HG03060 (cell line): ENCODE measurements around the gene KCTD17.

Source experiments
- ATAC-seq: cut with Tn5 transposase; IDR thresholded peaks from one replicate; pipeline ENCODE4 v1.9.1; 2021; ENCODE audit warnings: low read depth, moderate number of reproducible peaks; ENCODE audit not compliant: unreplicated experiment

Gene KCTD17

DNA sequence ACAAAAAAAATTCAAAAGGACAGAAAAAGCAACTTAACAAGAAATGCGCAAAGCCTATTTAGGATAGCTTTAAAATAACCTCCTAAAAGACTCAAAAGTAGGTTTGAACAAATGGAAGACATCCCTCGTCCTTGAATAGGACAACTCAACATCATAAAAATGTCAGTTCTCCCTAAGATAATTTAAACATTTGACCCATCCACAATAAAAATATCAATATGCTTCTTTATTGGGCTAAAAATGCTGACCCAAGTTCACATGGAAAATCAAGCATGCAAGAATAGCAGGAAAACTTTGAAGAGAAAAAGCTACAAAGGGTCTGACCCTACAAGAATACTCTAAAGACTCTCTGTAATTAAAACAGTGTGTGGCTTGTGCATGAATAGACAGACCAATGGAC, 12.1 kb upstream of the KCTD17 start:
- no peak for ATAC-seq

DNA sequence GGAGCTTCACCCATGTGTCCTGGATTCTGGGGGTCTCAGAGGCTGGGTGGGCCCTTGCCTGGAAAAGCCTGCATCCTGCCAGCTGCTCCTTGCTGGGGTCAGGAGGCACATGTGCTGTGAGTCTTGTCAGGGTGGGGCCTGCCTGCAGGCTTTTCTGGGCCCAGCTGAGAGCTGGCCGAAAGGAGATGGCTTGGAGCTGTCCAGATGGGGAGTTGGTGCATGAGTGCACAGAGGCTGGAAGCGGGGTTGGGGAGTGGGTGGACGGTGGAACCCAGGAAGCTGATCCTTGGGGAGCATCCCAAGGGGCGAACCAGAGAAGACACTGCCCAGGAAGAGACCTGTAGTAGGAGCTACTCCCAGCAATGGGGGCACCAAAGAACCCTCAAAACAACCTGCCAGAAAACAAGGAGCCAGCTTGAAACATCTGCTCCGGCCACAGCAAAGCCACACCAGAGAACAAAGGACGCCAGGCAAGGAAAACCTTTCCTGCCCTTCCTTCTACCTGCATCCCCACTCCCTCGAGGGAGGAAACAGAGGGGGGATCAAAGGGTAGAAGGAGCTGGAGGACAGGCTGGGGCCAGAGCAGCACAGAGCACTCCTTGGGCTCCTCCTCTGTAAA, 8.2 kb upstream of the KCTD17 start:
- no peak for ATAC-seq

DNA sequence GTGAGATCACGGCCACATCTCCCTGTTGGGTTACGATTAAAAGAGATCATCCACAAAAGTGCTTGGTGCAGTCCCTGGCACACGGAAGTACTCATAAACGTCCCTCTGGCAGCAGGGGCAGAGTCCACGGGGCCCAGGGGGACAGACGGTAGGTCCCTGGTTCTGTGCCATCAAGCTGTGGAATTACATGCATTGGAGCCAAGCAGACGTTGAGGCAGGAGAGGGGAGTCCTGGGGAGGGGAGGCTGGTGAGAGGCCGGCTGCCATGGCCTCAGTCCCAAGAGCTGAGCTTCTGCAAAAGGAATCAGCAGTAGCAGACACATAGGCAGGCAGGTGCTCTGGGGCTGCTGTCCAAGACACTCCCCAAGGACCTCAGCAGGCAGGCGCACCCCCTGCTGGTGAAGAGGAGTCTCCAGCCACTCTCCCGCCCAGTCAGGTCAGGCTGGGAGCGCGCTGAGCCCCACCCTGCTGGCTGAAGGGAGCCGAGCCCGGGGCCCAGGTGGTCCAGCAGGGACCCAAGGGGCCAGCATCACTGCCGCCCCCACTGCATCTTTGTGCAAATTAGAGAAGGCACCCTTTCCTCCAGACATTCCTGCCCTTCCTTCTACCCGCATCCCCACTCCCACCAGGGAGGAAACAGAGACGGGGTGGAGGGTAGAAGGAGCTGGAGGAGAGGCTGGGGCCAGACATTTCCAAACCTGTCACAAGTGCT, 7.6 kb upstream of the KCTD17 start:
- ATAC-seq: no peak

DNA sequence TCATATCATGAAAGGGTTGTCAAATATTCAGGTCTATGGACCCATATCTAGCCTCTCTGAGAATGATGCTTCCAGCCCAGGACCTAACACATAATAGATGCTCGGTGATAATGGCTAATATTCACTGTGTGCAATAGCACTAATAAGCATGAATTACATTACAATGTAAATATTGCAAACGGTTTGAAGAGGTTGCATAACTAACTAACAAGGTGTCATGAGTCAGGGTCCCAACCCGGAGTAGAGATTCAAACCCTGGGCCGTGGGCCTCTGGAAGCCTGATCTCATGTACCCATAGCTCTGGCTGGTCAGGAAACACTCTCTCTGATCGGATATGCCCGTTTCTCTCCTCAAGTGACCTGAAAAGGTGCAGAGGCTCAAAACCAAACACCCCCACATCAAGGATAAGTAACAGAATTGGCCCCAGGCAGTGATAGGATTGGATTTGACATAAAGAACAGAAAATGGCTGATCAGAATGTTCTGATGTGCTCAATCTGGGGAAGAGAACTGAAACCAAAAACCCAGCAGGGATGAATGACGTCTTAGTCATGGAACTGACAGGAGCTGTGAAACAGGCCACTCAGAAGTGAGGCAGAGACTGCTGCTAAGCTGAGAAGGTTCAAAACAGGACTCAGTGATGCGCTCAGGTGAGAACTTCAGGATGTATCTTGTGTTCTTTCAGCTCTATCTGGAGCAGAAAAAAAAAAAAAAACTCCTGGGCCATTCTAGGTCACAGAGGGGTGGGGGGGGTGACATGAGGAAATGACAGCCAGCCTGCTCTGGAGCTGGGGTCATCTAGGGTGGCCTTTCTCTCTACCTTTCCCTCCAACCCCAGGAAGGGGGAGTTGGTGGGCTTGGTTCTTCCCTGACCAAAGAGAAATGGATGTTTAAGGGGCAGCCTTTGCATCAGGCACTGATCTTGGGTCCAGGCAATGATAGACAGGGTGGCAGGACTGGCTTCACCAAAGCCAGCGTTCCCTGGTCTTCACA, 6.6 kb upstream of the KCTD17 start:
- no peak for ATAC-seq

DNA sequence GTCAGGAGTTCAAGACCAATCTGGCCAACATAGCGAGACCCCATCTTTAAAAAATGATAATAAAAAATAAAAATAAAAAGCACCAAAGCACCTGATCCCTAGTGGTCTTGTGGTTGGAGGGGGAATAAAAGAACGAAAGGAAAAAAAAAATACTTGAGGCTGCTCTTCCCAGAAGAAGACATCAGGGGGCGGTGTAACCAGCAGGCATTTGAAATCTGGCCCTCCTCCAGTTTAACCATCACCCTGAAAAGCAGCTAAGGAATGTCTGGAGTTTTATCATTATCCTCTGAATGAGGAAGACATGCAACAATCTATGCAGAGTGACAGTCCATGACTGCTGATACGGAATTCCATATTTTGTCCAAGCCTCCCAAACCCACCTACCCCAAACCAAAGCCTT, 5.6 kb upstream of the KCTD17 start:
- ATAC-seq: no peak

DNA sequence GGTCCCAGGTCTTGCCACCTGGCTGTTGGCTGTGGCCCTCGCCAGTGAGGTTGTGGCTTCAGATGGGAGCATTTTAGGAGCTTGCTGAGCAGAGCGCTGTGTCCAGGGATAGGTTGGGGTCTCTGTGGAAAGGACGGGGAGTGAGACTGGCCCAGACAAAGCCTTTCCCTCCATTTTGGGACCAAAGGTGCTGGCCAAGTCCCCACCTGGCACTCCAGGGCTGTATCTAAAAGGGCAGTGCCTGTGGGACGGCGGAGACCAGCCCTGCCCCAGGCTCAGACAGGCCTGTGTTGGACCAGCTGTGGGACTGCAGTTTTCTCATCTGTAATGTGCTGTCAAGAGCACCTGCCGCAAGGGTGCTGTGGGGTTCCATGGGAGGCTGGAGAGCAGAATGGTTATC, 5.0 kb upstream of the KCTD17 start:
- ATAC-seq: no peak

DNA sequence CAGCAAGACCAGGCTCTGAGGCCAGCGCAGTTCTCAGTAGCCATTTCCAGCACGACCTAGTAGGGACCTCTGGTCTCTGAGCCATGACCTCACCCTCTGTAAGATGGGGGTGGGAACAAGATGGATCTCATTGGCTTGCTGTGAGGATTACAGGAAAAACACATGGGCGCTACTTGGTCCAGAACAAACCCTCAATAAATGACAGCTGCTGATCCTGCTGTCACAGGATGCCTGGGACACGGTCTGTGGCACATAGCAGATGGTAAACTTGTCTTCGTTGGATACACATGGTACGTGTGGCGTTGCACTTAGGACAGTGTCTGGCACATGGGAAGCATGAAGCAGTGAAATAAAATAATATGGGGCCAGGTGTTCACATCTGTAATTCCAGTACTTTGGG, 4.5 kb upstream of the KCTD17 start:
- no peak for ATAC-seq

DNA sequence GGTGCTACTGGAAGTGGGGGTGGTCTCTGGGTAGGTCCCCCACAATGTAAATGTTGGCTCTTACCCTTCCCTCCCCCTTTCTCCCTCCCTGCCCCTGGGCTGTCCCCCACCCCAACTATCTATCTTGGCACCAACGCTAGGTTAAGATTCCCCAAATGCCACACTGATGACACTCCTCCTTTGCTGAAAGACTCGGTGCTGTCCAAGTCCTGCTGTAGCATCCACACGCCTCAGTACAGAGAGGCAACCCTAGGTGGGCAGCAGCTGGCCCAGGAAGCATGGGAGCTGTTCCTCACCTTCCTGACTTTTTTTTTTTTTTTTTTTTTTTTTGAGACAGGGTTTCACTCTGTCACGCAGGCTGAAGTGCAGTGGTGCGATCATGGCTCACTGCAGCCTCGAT, 3.4 kb upstream of the KCTD17 start:
- ATAC-seq: no peak

DNA sequence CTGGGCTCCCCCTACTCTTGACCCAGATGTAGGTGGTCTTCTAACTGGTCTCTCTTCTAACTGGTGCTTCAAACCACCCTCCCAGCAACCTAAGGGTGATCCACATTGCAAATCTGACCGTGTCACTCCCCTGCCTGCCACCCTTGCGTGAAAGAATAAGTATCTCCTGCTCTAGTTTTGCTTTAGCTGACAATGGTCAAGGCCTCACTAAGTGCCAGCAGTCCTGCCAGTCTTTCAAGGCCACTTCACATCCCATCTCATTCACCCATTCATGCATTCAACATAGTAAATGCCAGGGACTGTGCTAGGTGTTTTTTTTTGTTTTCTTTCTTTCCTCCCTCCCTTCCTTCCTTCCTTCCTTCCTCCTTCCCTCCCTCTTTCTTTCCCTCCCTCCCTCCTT, 2.3 kb upstream of the KCTD17 start:
- no peak for ATAC-seq

DNA sequence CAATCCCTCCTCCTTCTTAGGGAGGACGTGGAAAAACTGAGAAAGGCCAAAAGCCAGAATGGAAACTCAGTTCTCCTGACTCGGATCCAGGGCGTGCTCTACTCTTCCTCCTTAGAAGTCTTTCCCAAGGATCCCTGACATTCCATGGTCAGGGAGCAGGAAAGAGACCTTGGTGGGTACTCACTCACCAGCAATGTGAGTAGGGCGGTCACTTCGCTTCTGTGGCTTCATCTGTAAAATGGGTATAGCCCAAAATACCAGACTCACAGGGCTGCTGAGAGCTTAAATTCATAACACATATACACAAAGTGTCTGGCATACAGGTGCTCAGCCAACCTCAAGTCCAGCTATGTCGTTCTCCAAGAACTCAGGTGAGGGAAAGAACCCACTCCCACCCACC, 629 bp upstream of the KCTD17 start:
- ATAC-seq: no peak

DNA sequence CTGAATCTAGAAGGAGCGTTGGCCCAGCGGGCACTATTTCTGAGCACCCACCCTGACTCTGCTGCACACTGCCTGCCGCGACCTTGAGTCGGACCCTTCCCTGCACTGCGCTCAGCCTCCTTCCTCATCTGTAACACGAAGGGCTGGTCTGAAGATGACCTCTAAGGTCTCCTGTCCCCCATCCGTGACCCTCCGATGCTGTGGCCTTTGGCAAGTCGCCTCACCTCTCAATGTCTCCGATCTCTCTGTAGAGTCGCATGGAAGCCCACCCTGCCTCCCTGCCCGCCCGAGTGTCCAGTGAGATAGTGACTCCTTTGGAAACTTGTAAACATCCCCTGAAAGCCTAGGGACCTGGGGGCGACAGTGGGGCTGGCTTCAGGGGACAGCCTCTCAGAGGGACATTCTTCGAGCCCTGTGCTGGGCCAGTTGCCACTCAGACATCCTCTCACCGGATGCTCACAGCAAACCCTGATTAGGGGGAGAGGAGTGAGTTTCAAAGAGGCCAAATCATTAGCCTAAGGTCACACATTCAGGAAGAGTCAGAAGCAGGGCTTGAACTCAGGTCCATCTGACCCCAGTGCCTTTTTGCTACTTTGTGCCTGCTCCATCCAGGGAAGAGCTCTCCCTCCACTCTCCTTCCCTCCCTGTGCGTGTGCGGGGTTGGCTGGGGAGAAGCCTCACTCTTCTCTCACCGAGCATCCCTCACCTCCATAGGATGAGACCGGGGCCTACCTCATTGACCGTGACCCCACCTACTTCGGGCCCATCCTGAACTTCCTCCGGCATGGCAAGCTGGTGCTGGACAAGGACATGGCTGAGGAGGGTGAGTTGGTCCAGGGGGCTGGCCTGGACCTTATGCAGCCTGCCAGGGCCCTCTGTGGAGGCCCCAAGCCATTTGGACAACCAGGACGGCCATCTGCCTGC, 1.1 kb downstream of the KCTD17 start:
- ATAC-seq: no peak

DNA sequence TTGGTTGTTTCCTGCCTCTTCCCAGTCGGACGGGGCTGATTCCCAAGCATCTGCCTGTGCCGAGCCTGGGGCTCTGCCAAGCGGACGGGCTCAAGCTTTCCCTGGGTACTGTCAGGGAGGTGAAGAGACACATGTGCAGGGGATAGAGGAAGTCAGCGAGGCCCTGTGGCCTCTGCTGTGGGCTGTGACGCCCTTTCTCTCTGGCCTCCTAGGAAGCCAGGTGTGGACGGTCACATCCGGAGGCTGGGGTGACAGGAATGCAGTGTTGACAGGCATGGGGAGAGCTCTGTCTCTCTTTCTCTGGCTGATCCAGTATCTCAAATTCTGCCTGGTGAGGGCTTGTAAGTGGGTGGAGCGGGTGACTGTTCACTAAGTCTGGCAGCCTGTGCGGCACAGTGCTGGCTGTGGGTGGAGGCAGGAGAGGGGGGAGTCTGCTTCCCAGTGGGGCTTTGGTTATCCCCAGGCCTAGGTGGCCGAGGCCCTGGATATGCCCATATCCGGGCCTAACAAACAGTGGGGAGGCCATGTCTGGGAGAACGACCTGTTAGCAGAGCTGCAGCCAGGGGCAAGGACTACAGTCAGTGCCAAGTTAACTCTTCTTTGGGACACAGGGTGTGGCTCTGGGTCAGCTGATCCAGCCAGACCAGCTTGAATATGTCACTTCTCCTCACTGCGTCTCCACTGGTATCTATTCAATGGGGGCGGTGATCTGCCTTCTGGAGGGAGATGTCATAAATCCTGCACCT, 1.9 kb downstream of the KCTD17 start:
- no peak for ATAC-seq

DNA sequence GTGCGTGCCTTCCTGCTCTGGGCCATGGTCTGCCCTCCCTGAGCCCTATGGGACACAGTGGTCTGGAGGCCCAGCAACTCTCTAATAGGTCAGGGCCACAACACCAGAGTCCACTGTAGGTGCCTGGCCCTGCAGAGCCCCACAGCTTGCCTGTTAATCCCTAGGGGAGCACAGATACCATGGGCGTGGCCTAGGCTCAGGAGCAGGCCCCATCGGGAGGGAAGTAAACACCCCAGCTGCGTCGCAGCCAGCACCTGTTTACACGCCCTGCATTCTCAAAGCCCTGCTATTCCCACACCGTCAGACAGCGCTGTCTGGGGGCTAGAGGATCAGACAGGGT, 2.5 kb downstream of the KCTD17 start:
- no peak for ATAC-seq

DNA sequence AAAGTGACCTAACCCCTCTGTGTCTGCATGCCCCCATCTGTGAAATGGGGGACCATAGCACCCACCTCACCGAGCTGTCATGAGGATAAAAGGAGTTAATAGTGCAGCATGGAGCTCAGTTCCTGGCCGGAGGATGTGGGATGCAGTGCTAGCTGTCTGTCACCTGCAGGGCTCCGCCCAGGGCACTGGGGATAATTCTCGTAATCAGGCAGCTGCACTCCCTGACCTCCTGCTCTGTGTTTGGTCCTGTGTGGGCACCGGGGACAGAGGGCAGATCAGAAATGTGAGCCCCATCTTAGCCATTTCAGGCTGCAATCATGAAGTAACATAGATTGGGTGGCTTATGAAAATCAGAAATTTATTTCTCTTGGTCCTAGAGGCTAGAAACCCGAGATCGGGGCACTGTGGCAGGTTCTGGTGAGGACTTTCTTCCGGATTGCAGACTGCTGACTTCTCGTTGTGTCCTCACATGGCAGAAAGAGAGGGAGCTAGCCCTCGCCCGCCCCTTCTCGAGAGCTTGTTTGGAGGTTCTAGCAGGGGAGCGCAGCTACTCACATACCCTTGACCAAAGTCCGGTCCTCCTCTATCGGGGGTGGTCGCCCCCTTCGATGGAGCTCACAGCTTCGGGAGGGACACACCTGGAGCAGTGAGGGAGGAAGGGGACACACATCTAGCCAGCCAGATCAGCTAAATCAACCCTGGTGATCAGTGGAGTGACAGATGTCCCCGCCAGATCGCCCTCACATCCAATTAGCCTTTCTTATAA, 3.2 kb downstream of the KCTD17 start:
- ATAC-seq: no peak

DNA sequence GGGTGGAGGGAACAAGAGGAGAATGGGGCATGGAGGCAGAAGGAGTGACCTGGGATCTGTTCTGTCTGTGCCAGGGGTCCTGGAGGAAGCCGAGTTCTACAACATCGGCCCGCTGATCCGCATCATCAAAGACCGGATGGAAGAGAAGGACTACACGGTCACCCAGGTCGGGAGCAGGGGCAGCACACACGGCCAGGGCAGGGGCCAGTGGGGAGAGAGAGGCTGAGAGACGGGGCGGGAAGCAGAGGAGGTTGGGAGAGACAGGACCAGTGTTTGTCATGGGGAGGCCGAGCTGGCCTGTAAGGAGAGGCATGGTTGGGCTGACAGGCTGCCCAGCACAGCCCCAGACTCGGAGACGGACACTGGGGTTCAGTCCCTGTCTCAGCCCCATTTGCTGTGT, 4.7 kb downstream of the KCTD17 start:
- no peak for ATAC-seq

DNA sequence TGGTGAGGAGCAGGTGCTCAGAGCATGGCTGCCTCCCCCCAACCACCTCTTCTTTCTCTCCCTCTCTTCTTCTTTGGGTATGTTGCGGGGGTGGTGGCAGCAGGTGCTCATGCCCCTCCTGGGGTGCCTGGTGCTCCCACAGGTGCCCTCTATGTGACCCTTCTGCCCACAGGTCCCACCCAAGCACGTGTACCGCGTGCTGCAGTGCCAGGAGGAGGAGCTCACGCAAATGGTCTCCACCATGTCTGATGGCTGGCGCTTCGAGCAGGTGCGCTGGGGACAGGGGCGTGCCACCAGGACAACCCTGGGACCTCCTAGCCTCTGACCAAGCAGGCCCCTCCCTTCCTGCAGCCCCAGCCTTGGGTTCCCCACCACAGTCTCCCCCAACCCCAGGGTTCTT, 5.7 kb downstream of the KCTD17 start:
- ATAC-seq: no peak

DNA sequence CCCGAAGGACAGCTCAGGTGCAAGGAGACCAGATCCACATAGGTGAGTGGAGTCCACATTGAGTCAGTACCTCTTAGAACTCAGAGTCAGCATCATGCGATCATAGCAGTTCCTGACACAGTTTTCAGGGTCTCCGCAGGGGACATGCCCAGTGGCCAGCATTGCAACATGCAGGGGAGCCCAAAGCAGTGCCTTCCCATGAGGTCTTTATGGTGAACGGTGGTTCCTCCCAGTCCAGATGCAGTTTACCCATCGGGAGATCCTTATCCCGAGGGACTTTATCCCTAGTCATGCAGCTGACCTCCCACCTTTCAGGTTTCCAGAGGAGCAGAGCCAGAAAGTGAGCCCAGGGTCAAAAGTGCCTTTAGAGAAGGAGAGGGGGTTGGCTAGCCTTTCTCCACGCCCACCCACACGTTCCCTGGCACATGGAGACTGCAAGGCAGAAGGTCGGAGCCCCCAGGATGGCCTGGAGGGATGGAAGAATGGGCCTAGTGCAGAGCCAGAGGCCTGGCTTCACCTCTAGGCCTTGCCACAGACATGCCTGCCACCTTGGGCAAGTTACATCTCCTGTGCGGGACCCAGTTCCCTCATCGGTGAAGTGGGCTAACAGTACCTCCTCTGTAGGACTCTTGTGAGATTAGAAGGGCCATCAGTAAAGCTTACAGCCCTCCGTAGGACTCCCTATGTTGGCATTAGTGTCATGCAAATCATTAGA, 6.4 kb downstream of the KCTD17 start:
- ATAC-seq: no peak

DNA sequence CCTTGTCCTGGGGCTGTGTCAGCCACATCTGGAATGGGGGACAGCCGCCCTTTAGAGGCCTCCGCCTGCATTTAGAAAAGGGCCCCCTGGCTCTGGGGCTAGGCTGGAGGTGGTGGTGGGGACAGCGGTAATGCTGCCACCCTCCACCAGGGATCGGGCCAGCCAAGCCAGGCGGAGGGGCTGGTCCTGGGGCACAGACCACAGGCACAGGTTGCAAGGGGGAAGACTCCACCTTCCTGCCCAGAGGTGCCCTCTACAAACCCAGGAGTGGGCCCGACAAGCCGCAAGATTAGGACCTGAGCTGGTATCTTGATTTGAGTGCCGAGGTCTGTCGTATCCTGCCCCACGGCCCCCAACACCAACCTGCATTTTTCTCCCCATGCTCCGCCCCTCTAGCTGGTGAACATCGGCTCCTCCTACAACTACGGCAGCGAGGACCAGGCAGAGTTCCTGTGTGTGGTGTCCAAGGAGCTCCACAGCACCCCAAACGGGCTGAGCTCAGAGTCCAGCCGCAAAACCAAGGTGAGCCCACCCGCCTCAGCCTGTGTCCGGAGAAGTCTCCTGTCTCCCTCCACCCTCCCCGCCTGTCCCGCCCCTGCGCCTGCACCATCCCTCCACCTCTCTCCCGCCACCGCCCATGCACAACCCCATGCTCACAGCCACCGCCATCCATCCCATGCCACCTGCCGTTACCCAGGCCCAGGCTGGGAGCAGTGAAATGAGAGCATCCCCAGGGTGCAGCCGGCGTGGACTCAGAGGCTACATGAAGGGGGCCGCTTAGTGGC, 7.6 kb downstream of the KCTD17 start:
- ATAC-seq: no peak
